ENCODE results near the gene SLC18A3. TPM values are rescaled to one million over a fixed set of nuclear protein-coding genes. Genes with fewer than 3 reads are reported as not detected.

The SLC18A3 gene
- total and polyA plus RNA-seq, 2 donors = 0.07 TPM; not detected in 1

DNA sequence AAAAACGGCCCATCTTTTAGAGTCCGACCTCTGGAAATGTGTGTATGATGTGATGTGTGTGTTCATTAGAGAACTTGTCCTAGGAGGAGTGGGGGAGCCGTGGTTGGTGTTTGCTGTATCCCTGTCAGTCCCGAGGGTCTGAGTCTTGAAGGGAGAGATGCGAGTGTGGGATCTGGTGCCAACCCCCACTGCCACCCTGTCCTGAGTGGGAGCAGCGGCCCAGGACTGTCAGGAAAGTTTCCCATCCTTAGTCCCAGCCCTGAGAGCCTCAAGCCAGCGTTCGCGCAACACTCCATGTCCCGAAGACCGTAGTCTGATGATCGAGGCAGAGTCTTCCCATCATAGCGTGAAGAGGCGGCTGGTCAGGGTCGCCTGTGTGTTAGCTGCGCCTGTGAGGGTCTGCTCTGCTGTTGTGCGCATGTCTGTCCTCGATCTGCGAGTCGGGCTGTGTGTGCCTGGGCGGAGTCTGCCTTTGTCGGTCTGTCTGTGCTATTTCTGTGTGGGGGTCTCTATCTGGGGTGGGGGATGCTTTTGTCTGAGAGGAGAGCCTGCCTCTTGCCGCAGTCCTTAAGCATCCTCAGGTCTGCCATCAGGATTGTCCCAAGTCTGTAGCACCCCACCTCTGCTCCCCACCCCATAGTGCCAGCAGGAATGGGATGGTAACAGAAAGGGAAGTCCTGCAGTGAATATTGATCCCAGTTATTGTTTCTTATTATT is 3.2 kb downstream of the SLC18A3 start:
- no peak for DNase-seq (ENCODE audit: low read depth in 6 of 9, low spot score in 9 of 9)
- Histone ChIP-seq H3K4me1 (ENCODE audit: control insufficient read depth in 2 of 2, insufficient read depth in 2 of 2, low read length in 2 of 2) (no peaks in the 10 kb centered on the region), H3K4me3 (ENCODE audit: low read length in 2 of 2) (no peak overlapping the region), H3K27me3 (ENCODE audit: control insufficient read depth in 2 of 2, insufficient read depth in 1 of 2, low read length in 1 of 2) (peaks cover 75 to 98% of the 10 kb centered on the region in 2 donors), H3K27ac (ENCODE audit: low read depth in 1 of 2, low read length in 1 of 2) (no peak overlapping the region), H3K36me3 (ENCODE audit: control insufficient read depth in 2 of 2, insufficient read depth in 2 of 2, low read length in 1 of 2) (no peaks in the 10 kb centered on the region), H3K9me3 (ENCODE audit: control insufficient read depth in 2 of 2, insufficient read depth in 1 of 2, low read length in 1 of 2) (peaks cover 2 to 20% of the 10 kb centered on the region in 2 donors)
- 11% methylated on average over 23 of the region's 23 CpGs for WGBS

DNA sequence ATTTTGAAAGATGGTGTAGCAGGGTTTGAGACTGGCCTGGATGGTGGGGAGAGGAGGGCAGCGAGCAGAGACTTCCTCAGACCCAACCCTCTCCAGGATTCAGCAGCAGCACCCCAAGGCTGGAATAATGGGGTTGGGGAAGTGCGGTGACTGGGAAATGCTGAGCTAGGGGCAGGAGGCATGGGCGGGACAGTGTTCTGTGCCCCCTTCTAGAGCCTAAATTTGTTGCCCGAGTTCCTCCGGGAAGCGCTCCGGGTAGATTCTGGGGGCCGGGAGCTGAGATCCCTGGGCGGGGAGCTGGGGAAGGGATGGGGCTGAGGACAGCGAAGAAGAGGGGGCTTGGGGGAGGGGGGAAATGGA is 3.8 kb downstream of the SLC18A3 start, which contains the start of gene CHAT:
CHAT (plus strand) TSS at position 156 of the 360 bp plus-strand sequence; CDS start at position 309, 153 bp downstream.
- Histone ChIP-seq H3K27me3 (ENCODE audit: control insufficient read depth in 2 of 2, insufficient read depth in 1 of 2, low read length in 1 of 2) (peaks cover 69 to 98% of the 10 kb centered on the region in 2 donors), H3K4me1 (ENCODE audit: control insufficient read depth in 2 of 2, insufficient read depth in 2 of 2, low read length in 2 of 2) (no peaks in the 10 kb centered on the region), H3K9me3 (ENCODE audit: control insufficient read depth in 2 of 2, insufficient read depth in 1 of 2, low read length in 1 of 2) (peaks cover 2 to 18% of the 10 kb centered on the region in 2 donors), H3K27ac (ENCODE audit: low read depth in 1 of 2, low read length in 1 of 2) (no peak within 1 kb of the TSS), H3K4me3 (ENCODE audit: low read length in 2 of 2) (no peak within 1 kb of the TSS), H3K36me3 (ENCODE audit: control insufficient read depth in 2 of 2, insufficient read depth in 2 of 2, low read length in 1 of 2) (no peaks in the 10 kb centered on the region)
- no peak for DNase-seq (ENCODE audit: low read depth in 6 of 9, low spot score in 9 of 9)
- 7% methylated on average over 10 of the region's 10 CpGs for WGBS

DNA sequence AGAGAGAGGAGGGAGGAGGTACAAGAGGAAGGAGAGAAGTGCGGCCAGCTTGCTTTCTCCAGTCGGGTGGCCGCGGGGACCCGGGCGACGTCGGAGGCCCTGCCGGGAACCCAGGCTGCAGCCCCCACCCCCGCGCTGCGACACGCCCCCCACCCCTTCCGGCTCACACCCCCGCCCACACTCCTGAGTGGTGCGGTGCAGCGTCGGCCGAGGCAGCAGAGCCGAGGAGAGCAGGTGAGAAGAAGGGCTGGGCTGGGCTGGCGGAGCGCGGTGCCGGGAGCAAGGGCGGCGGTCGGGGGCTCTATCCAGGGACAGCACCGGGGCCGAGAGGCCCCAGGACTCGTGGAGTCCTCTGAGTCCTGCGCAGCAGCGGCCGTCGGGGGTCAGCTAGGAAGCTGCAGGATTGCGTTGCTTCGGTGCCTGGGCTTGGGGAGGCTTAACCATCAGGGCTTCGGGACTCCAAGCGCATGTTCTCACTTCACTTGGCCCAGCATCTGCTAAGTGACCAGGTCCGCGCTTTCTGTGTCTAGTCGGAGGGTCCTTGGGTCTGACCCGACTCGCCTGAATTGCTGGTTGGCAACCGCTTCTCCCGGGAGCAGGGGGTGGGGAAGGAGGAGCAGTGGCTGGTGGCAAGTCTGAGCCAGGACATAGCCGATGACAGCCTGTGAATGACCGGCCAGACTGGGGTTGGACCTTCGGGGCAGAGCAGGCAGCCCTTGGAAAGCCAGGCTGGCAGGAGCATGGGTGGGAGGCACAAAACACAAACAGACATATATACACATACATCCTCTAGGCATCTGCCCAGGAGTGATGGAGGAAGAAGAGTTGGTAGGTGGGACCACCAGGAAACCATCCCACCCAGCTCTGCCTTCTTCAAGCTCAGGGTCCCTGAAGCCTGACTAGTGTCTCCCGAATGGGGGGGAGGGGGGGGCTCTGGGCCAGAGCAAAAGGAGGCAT is 4.4 kb downstream of the SLC18A3 start:
- Histone ChIP-seq H3K27me3 (ENCODE audit: control insufficient read depth in 2 of 2, insufficient read depth in 1 of 2, low read length in 1 of 2) (peaks cover 63 to 98% of the 10 kb centered on the region in 2 donors), H3K9me3 (ENCODE audit: control insufficient read depth in 2 of 2, insufficient read depth in 1 of 2, low read length in 1 of 2) (peaks cover 2 to 15% of the 10 kb centered on the region in 2 donors), H3K4me1 (ENCODE audit: control insufficient read depth in 2 of 2, insufficient read depth in 2 of 2, low read length in 2 of 2) (no peaks in the 10 kb centered on the region), H3K36me3 (ENCODE audit: control insufficient read depth in 2 of 2, insufficient read depth in 2 of 2, low read length in 1 of 2) (no peaks in the 10 kb centered on the region), H3K4me3 (ENCODE audit: low read length in 2 of 2) (no peak overlapping the region), H3K27ac (ENCODE audit: low read depth in 1 of 2, low read length in 1 of 2) (no peak overlapping the region)
- 7% methylated on average over 49 of the region's 49 CpGs for WGBS
- DNase-seq (ENCODE audit: low read depth in 6 of 9, low spot score in 9 of 9) = no peak

DNA sequence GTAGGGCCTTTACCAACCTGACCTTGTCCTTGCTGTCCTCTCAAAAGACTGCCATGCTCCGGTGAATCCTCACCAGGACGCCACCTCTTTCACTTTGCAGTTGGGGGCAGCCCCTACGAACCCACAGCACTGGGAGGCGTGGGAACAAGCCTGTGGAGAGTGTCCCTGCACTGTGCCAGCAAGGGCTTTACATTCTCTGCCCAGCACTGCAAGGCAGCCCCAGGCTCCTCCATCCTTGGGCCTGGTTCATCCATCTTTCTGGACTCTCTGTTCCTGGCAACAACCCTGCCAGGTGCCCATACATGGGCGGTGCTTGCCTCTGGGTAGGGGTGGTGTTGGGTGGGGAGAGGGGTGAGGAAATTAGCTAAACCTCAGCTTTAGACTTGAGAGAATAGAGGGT is 5.1 kb downstream of the SLC18A3 start:
- peaks cover 56 to 97% of the 10 kb centered on the region in 2 donors for H3K27me3 ChIP-seq (ENCODE audit: control insufficient read depth in 2 of 2, insufficient read depth in 1 of 2, low read length in 1 of 2)
- 79% methylated on average over 5 of the region's 5 CpGs for WGBS
- DNase-seq (ENCODE audit: low read depth in 6 of 9, low spot score in 9 of 9) = no peak

DNA sequence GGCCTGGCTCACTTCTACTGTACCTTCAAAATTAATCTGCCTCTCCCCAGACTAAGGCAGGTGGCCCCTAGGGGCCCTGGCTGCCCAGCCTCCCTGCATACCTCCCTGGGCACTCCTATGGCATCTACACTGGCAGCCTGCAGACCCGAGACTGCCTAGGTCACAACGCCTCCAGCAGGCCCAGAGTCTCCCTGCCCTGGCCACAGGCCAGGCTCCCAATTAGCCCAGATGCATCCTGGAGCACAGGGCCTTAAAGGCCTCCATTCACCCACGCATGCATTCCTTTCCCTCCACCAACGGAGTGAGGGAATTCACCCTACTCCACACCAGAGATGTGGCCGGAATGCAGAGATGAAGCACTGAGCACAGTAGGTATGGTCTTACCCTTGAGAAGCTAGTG is 5.6 kb downstream of the SLC18A3 start:
- Histone ChIP-seq H3K4me1 (ENCODE audit: control insufficient read depth in 2 of 2, insufficient read depth in 2 of 2, low read length in 2 of 2) (no peaks in the 10 kb centered on the region), H3K4me3 (ENCODE audit: low read length in 2 of 2) (no peak overlapping the region), H3K36me3 (ENCODE audit: control insufficient read depth in 2 of 2, insufficient read depth in 2 of 2, low read length in 1 of 2) (no peaks in the 10 kb centered on the region), H3K27ac (ENCODE audit: low read depth in 1 of 2, low read length in 1 of 2) (no peak overlapping the region), H3K27me3 (ENCODE audit: control insufficient read depth in 2 of 2, insufficient read depth in 1 of 2, low read length in 1 of 2) (peaks cover 51 to 96% of the 10 kb centered on the region in 2 donors), H3K9me3 (ENCODE audit: control insufficient read depth in 2 of 2, insufficient read depth in 1 of 2, low read length in 1 of 2) (peaks cover 2 to 15% of the 10 kb centered on the region in 2 donors)
- whole genome bisulfite sequencing = 82% methylated on average over 5 of the region's 5 CpGs
- DNase-seq (ENCODE audit: low read depth in 6 of 9, low spot score in 9 of 9) = no peak

More for the DNA sequence above, 5.1 kb downstream of the SLC18A3 start:
- Histone ChIP-seq H3K27ac (ENCODE audit: low read depth in 1 of 2, low read length in 1 of 2) (no peak overlapping the region), H3K36me3 (ENCODE audit: control insufficient read depth in 2 of 2, insufficient read depth in 2 of 2, low read length in 1 of 2) (no peaks in the 10 kb centered on the region), H3K9me3 (ENCODE audit: control insufficient read depth in 2 of 2, insufficient read depth in 1 of 2, low read length in 1 of 2) (peaks cover 2 to 15% of the 10 kb centered on the region in 2 donors), H3K4me3 (ENCODE audit: low read length in 2 of 2) (no peak overlapping the region), H3K4me1 (ENCODE audit: control insufficient read depth in 2 of 2, insufficient read depth in 2 of 2, low read length in 2 of 2) (no peaks in the 10 kb centered on the region)

DNA sequence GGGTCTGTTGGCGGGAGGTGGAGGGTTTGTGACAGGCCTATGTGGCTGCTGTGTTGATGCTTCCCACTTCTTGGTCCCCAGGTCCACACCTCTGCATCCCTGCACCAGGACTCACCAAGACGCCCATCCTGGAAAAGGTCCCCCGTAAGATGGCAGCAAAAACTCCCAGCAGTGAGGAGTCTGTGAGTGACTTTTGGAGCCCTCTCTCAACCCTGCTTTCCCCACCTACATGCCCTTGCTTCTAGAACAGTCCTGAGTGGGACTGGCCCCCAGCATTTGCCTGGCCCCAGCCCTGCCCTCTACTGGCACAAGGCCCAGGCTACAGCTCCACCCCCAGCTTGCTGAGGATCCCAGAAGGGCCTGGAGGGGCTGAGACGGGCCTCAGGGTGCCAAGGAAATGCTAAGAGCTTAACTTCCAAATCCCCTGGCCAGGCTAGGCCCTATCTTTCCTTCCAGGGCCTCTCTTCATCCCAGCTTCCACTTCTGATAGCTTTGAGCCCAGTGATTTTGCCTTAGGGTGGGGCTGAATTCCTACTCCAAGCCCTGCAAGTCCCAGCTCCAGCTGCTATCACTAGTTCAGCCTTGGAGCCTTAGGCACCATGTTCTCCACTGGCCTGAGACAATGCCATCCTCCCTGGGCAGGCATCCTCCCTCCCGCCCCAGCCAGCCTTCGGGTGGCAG is 6.5 kb downstream of the SLC18A3 start:
- Histone ChIP-seq H3K27me3 (ENCODE audit: control insufficient read depth in 2 of 2, insufficient read depth in 1 of 2, low read length in 1 of 2) (peaks cover 42 to 92% of the 10 kb centered on the region in 2 donors), H3K4me1 (ENCODE audit: control insufficient read depth in 2 of 2, insufficient read depth in 2 of 2, low read length in 2 of 2) (no peaks in the 10 kb centered on the region), H3K27ac (ENCODE audit: low read depth in 1 of 2, low read length in 1 of 2) (no peak overlapping the region), H3K4me3 (ENCODE audit: low read length in 2 of 2) (no peak overlapping the region), H3K9me3 (ENCODE audit: control insufficient read depth in 2 of 2, insufficient read depth in 1 of 2, low read length in 1 of 2) (peaks cover 0 to 15% of the 10 kb centered on the region in 2 donors), H3K36me3 (ENCODE audit: control insufficient read depth in 2 of 2, insufficient read depth in 2 of 2, low read length in 1 of 2) (no peaks in the 10 kb centered on the region)
- DNase-seq (ENCODE audit: low read depth in 6 of 9, low spot score in 9 of 9) = no peak
- 81% methylated on average over 6 of the region's 6 CpGs for WGBS

DNA sequence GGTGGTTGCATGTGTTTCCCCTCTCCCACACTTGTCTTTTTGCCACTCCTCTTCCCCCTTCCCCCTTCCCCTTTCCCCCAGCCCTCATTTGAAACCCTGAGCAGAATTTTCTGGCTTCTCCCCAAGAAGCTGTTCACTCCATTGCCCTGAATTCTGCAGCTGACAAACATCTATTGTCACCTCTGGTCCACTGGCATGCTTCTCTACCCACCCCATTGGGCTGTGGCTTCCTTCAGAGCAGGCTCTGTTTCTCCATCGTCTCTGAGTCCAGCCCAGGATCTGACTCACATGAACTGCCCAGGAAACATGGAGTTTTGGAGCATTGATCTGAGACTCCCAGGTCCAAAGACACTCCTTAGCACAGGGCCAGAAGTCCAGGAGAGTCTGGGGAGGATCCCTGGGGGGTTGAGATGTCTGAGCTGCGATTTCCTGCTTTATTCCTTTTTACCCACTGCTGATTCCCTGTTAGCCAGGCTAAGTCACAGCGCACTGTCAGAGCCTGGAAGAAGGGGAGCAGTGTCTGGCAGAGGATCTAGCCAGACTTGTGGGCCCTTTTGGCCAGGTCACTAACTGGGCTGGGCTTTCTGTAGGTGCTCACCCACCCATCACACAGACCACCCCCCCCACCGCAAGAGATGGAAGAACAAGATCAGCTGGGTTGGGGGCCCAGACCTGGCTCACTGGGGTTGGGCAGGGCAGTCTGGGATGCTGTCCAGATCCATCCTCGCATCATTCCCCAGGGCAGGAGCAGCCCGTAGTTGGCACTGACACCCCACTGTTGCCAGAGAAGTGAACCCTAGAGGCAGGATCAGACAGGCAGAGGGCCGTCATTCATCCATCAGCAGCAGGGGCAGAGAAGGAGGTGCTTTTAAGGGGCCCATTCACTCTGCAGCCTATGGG is 7.3 kb downstream of the SLC18A3 start:
- Histone ChIP-seq H3K27me3 (ENCODE audit: control insufficient read depth in 2 of 2, insufficient read depth in 1 of 2, low read length in 1 of 2) (peaks cover 34 to 87% of the 10 kb centered on the region in 2 donors), H3K4me3 (ENCODE audit: low read length in 2 of 2) (no peak overlapping the region), H3K4me1 (ENCODE audit: control insufficient read depth in 2 of 2, insufficient read depth in 2 of 2, low read length in 2 of 2) (no peaks in the 10 kb centered on the region), H3K9me3 (ENCODE audit: control insufficient read depth in 2 of 2, insufficient read depth in 1 of 2, low read length in 1 of 2) (peaks cover 0 to 7% of the 10 kb centered on the region in 2 donors), H3K36me3 (ENCODE audit: control insufficient read depth in 2 of 2, insufficient read depth in 2 of 2, low read length in 1 of 2) (no peaks in the 10 kb centered on the region), H3K27ac (ENCODE audit: low read depth in 1 of 2, low read length in 1 of 2) (no peak overlapping the region)
- WGBS = 78% methylated on average over 7 of the region's 7 CpGs
- no peak for DNase-seq (ENCODE audit: low read depth in 6 of 9, low spot score in 9 of 9)

DNA sequence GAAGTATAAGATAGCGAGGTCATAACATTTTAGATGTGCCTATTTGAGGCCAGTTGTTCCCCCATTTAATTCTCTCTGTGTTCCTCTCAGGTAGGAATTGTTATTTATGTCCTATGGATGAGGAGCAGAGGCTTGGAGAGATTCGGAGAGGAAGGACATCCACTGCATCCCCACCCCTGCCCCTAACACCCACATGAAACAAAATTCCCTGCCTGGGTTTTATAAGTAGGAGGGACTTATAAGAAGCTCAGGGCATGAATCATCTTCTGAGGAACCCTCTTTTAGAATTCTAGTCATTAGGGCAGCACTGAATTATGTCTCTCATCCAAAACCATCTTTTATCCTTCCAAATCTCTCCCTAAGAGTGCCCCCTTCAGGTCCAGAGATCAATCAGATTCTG is 8.7 kb downstream of the SLC18A3 start:
- no peak for DNase-seq (ENCODE audit: low read depth in 6 of 9, low spot score in 9 of 9)
- 91% methylated on average over 2 of the region's 2 CpGs for WGBS
- no peaks in the 10 kb centered on the region for H3K4me1 ChIP-seq (ENCODE audit: control insufficient read depth in 2 of 2, insufficient read depth in 2 of 2, low read length in 2 of 2)

More for the DNA sequence above, 8.7 kb downstream of the SLC18A3 start:
- H3K4me3 ChIP-seq (ENCODE audit: low read length in 2 of 2) = no peak overlapping the region
- peaks cover 20 to 74% of the 10 kb centered on the region in 2 donors for H3K27me3 ChIP-seq (ENCODE audit: control insufficient read depth in 2 of 2, insufficient read depth in 1 of 2, low read length in 1 of 2)
- H3K27ac ChIP-seq (ENCODE audit: low read depth in 1 of 2, low read length in 1 of 2) = no peak overlapping the region
- no peaks in the 10 kb centered on the region for H3K36me3 ChIP-seq (ENCODE audit: control insufficient read depth in 2 of 2, insufficient read depth in 2 of 2, low read length in 1 of 2)
- peaks cover 0 to 6% of the 10 kb centered on the region in 2 donors for H3K9me3 ChIP-seq (ENCODE audit: control insufficient read depth in 2 of 2, insufficient read depth in 1 of 2, low read length in 1 of 2)

Measured in thymus (tissue), 11 donors.